Measurements from ENCODE around the gene CTBP2.

- TF ChIP-seq POLR2AphosphoS5 (IDR thresholded peaks at IDR 0.05) (no peak), CTCF (IDR thresholded peaks at IDR 0.05) (no peak), EP300 (IDR thresholded peaks at IDR 0.05) (no peak), POLR2A (IDR thresholded peaks at IDR 0.05) (no peak)
Measured at GRCh38 chr10:125125951-125126735, 34.2 kb downstream of the CTBP2 start.

Data from gastroesophageal sphincter (tissue), 3 donors.